ENCODE data around the gene TGFB3.

TGFB3 gene

GRCh38 chr14:75987201-75987970 is 5.6 kb upstream of the TGFB3 start:
- in situ Hi-C loops (cut with MboI; ENCODE audit: low sequenced_read_pairs), result no loop called here

- in situ Hi-C loops (cut with MboI; ENCODE audit: low sequenced_read_pairs), result no loop called here
Measured at GRCh38 chr14:75986439-75986765, 4.6 kb upstream of the TGFB3 start.

GRCh38 chr14:75985618-75986438 is 4.0 kb upstream of the TGFB3 start, which contains the start of gene IFT43:
IFT43 (plus strand) TSS chr14:75985763; CDS start chr14:75985787, 24 bp downstream.
- in situ Hi-C loops (cut with MboI; ENCODE audit: low sequenced_read_pairs), result no loop called here

- in situ Hi-C loops (cut with MboI; ENCODE audit: low sequenced_read_pairs), result no loop called here
Measured at GRCh38 chr14:75984674-75985073, 2.9 kb upstream of the TGFB3 start.

GRCh38 chr14:75983019-75983358 is 1.2 kb upstream of the TGFB3 start:
- in situ Hi-C loops (cut with MboI; ENCODE audit: low sequenced_read_pairs), result no loop called here

GRCh38 chr14:75982266-75983018 is 647 bp upstream of the TGFB3 start:
- in situ Hi-C loops (cut with MboI; ENCODE audit: low sequenced_read_pairs), result no loop called here

GRCh38 chr14:75980856-75981255 is 939 bp downstream of the TGFB3 start:
- in situ Hi-C loops (cut with MboI; ENCODE audit: low sequenced_read_pairs), result no loop called here

- in situ Hi-C loops (cut with MboI; ENCODE audit: low sequenced_read_pairs), result no loop called here
Measured at GRCh38 chr14:75979648-75980565, 1.9 kb downstream of the TGFB3 start.

- in situ Hi-C loops (cut with MboI; ENCODE audit: low sequenced_read_pairs), result no loop called here
Measured at GRCh38 chr14:75979071-75979571, 2.7 kb downstream of the TGFB3 start.

- in situ Hi-C loops (cut with MboI; ENCODE audit: low sequenced_read_pairs), result no loop called here
Measured at GRCh38 chr14:75978249-75978731, 3.5 kb downstream of the TGFB3 start.

- in situ Hi-C loops (cut with MboI; ENCODE audit: low sequenced_read_pairs), result no loop called here
Measured at GRCh38 chr14:75977582-75977943, 4.2 kb downstream of the TGFB3 start.

- in situ Hi-C loops (cut with MboI; ENCODE audit: low sequenced_read_pairs), result no loop called here
Measured at GRCh38 chr14:75976826-75977581, 4.8 kb downstream of the TGFB3 start.

- in situ Hi-C loops (cut with MboI; ENCODE audit: low sequenced_read_pairs), result no loop called here
Measured at GRCh38 chr14:75972801-75973421, 8.9 kb downstream of the TGFB3 start.

GRCh38 chr14:75971509-75971908 is 10.3 kb downstream of the TGFB3 start:
- in situ Hi-C loops (cut with MboI; ENCODE audit: low sequenced_read_pairs), result no loop called here

- in situ Hi-C loops (cut with MboI; ENCODE audit: low sequenced_read_pairs), result no loop called here
Measured at GRCh38 chr14:75970989-75971388, 10.8 kb downstream of the TGFB3 start.

GRCh38 chr14:75969891-75970290 is 11.9 kb downstream of the TGFB3 start:
- in situ Hi-C loops (cut with MboI; ENCODE audit: low sequenced_read_pairs), result no loop called here

GRCh38 chr14:75969126-75969525 is 12.7 kb downstream of the TGFB3 start:
- in situ Hi-C loops (cut with MboI; ENCODE audit: low sequenced_read_pairs), result no loop called here

- in situ Hi-C loops (cut with MboI; ENCODE audit: low sequenced_read_pairs), result no loop called here
Measured at GRCh38 chr14:75968456-75968855, 13.3 kb downstream of the TGFB3 start.

GRCh38 chr14:75967866-75968265 is 13.9 kb downstream of the TGFB3 start:
- in situ Hi-C loops (cut with MboI; ENCODE audit: low sequenced_read_pairs), result no loop called here
